GM12878 (cell line): ENCODE measurements around the gene CASK. TPM values are rescaled to one million over a fixed set of nuclear protein-coding genes. Genes with fewer than 3 reads are reported as not detected.

ENCODE experiments used
- ATAC-seq: fragments of 200-7000 bp; cut with Tn5 transposase; 3 replicates; pipeline ENCODE4 v1.9.1; 2020; ENCODE audit warnings: mild to moderate bottlenecking, moderate library complexity
- BruUV-seq: library from RNA; stranded (reverse); fragments of 400-500 nt; replicated peaks from 2 replicates; lab custom pipeline; 2021; lab: Mats Ljungman, UMichigan
- CTCF ChIA-PET: fragments of 300-600 bp; sonication (Branson Sonifier 250); formaldehyde crosslinking; extraction: SDS; loops from one replicate; lab custom pipeline; 2021; ENCODE audit warnings: inconsistent platforms; lab: Yijun Ruan, JAX
- POLR2A ChIA-PET: fragments of 350-600 bp; formaldehyde crosslinking; extraction: SDS; loops from one replicate; lab custom pipeline; 2021; ENCODE audit warnings: inconsistent platforms; lab: Charles Lee
- RAD21 ChIA-PET: fragments of 300-600 bp; sonication (Branson Sonifier 250); formaldehyde crosslinking; loops from one replicate; lab custom pipeline; 2023; ENCODE audit warnings: antibody characterized with exemption; ENCODE audit not compliant: unreplicated experiment; lab: Charles Lee
- SMC1A ChIA-PET: fragments of 300-600 bp; sonication (Branson Sonifier 250); formaldehyde crosslinking; loops from one replicate; lab custom pipeline; 2023; ENCODE audit not compliant: unreplicated experiment, uncharacterized antibody; lab: Charles Lee
- DNase-seq: peaks from one replicate; pipeline ENCODE4 v3.0.0-alpha.2; 2011; ENCODE audit warnings: low read depth, low spot score
- FAIRE-seq: peaks from 3 replicates; lab custom pipeline; 2011; peaks lifted over from hg19 to GRCh38; lab: Jason Lieb, UNC
- H2AFZ ChIP-seq: 2 replicates; pipeline ENCODE4 v1.6.0; 2011; ENCODE audit warnings: low read depth, low read length, control low read depth; ENCODE audit not compliant: control insufficient read depth
- H3K27ac ChIP-seq: 2 replicates; pipeline ENCODE4 v1.5.1; 2011; ENCODE audit warnings: control low read depth; ENCODE audit not compliant: control insufficient read depth, insufficient read depth
- H3K27me3 ChIP-seq, 2 experiments: replicated peaks in 1 of 2; 2 replicates each; pipeline versions ENCODE4 v1.6.0 to v1.6.1; 2011; ENCODE audit warnings: low read length in 1 of 2; ENCODE audit not compliant: control insufficient read depth in 2 of 2, insufficient read depth in 2 of 2
- H3K36me3 ChIP-seq, 2 experiments: 2 replicates each; pipeline ENCODE4 v1.5.1; 2011; ENCODE audit warnings: low read length in 1 of 2; ENCODE audit not compliant: control insufficient read depth in 2 of 2, insufficient read depth in 2 of 2
- H3K4me1 ChIP-seq: 2 replicates; pipeline ENCODE4 v1.6.1; 2011; ENCODE audit warnings: mild to moderate bottlenecking, low read length, moderate library complexity, mixed read lengths; ENCODE audit not compliant: control insufficient read depth, insufficient read depth
- H3K4me2 ChIP-seq: 2 replicates; pipeline ENCODE4 v1.6.0; 2011; ENCODE audit warnings: control low read depth; ENCODE audit not compliant: control insufficient read depth, insufficient read depth
- H3K4me3 ChIP-seq: fragments of 200-600 bp; sonication (generic); 2 replicates; pipeline ENCODE4 v1.5.1; 2016
- H3K79me2 ChIP-seq: 2 replicates; pipeline ENCODE4 v1.6.0; 2011; ENCODE audit warnings: low read length; ENCODE audit not compliant: control insufficient read depth, insufficient read depth
- H3K9ac ChIP-seq: 2 replicates; pipeline ENCODE4 v1.8.0; 2011; ENCODE audit warnings: low read length, control low read depth, mixed read lengths; ENCODE audit not compliant: control insufficient read depth, insufficient read depth
- H3K9me3 ChIP-seq: replicated peaks from 3 replicates; pipeline ENCODE4 v1.5.1; 2011; ENCODE audit warnings: mild to moderate bottlenecking, low read length; ENCODE audit not compliant: control insufficient read depth, insufficient read depth
- H4K20me1 ChIP-seq: 2 replicates; pipeline ENCODE4 v1.6.0; 2011; ENCODE audit not compliant: control insufficient read depth, insufficient read depth
- BCL3 ChIP-seq: IDR thresholded peaks from 2 replicates; pipeline ENCODE4 v1.6.1; 2011; ENCODE audit warnings: borderline replicate concordance, low read depth, mild to moderate bottlenecking, moderate library complexity, low read length; ENCODE audit not compliant: insufficient read depth, poor library complexity, severe bottlenecking
- CHD4 ChIP-seq: fragments of 200-600 bp; sonication (generic); IDR thresholded peaks from 2 replicates; pipeline ENCODE4 v1.6.1; 2016; ENCODE audit warnings: mild to moderate bottlenecking
- EP300 ChIP-seq, 2 experiments: fragments of 150-350 bp in 1 of 2; IDR thresholded peaks; 2 replicates each; pipeline ENCODE4 v1.6.1; 2011 to 2012; ENCODE audit warnings: low read depth in 2 of 2, low read length in 2 of 2, borderline replicate concordance in 1 of 2, improper control_type of control experiment in 1 of 2, inconsistent platforms in 1 of 2; ENCODE audit not compliant: control insufficient read depth in 1 of 2
- EZH2 ChIP-seq: IDR thresholded peaks from 2 replicates; pipeline ENCODE4 v1.6.1; 2012; ENCODE audit warnings: low read depth, mild to moderate bottlenecking, control low read depth, inconsistent platforms, low read length, borderline replicate concordance; ENCODE audit not compliant: control insufficient read depth
- GATAD2B ChIP-seq: fragments of 450-650 bp; conservative IDR thresholded peaks from 2 replicates; pipeline ENCODE4 v1.6.1; 2017; ENCODE audit warnings: low read depth, mild to moderate bottlenecking, moderate library complexity
- JUNB ChIP-seq: IDR thresholded peaks from 2 replicates; pipeline ENCODE4 v1.6.1; 2016; ENCODE audit warnings: antibody characterized with exemption, mild to moderate bottlenecking
- MXI1 ChIP-seq: fragments of 150-350 bp; IDR thresholded peaks from 2 replicates; pipeline ENCODE4 v1.6.1; 2011; ENCODE audit warnings: low read depth, mild to moderate bottlenecking, inconsistent platforms, low read length, improper control_type of control experiment
- MYC ChIP-seq: IDR thresholded peaks from 2 replicates; pipeline ENCODE4 v1.6.1; 2011; ENCODE audit warnings: mild to moderate bottlenecking, low read length, moderate library complexity, inconsistent platforms; ENCODE audit not compliant: insufficient read depth, insufficient replicate concordance, insufficient read length, severe bottlenecking
- NFYB ChIP-seq: IDR thresholded peaks from 2 replicates; pipeline ENCODE4 v1.6.1; 2011; ENCODE audit warnings: low read depth, mild to moderate bottlenecking, low read length, improper control_type of control experiment, moderate library complexity; ENCODE audit not compliant: insufficient read depth
- PKNOX1 ChIP-seq: fragments of 450-650 bp; IDR thresholded peaks from 2 replicates; pipeline ENCODE4 v1.6.1; 2016; ENCODE audit warnings: mild to moderate bottlenecking
- RELA ChIP-seq: fragments of 450-650 bp; IDR thresholded peaks from 2 replicates; pipeline ENCODE4 v1.8.0; 2014; ENCODE audit warnings: borderline replicate concordance; ENCODE audit not compliant: partially characterized antibody
- SRF ChIP-seq, 2 experiments: IDR thresholded peaks; 2 replicates each; pipeline ENCODE4 v1.6.1; 2011; ENCODE audit warnings: low read depth in 2 of 2, low read length in 2 of 2, mild to moderate bottlenecking in 1 of 2, moderate library complexity in 1 of 2
- ZBTB4 ChIP-seq: fragments of 450-650 bp; formaldehyde crosslinking; IDR thresholded peaks from 2 replicates; pipeline ENCODE4 v1.4.0; 2022; ENCODE audit warnings: mild to moderate bottlenecking, moderate library complexity
- WGBS: methylation state at CpG from one replicate; pipeline ENCODE4 v1.1.6; 2016; ENCODE audit warnings: low lambda C conversion rate; ENCODE audit not compliant: insufficient replicate concordance, insufficient coverage; ENCODE audit errors: missing lambda C conversion rate; 5-methylcytosine and 5-hydroxymethylcytosine counted together
- in situ Hi-C: fragments of 300-500 bp; cut with MboI; formaldehyde crosslinking; loops from 9 replicates; pipeline ENCODE4 v1.14.3; 2018; ENCODE audit warnings: mixed read lengths
- intact Hi-C: fragments of 100-400 bp; cut with micrococcal nuclease; formaldehyde crosslinking; loops from one replicate; pipeline ENCODE4 v1.14.2; 2022; ENCODE audit not compliant: unreplicated experiment
- polyA plus RNA-seq, 11 experiments: library from polyadenylated mRNA; depleted of rRNA in 4 of 11; unstranded in 6 of 11; stranded (reverse) in 5 of 11; fragments of >200 nt; fragmentation: Nextera tagmentation in 4 of 11; fragmentation: Illumina TruSeq in 1 of 11; extraction: Ambion mirVana in 4 of 11; extraction: Trizol in 1 of 11; gene quantifications; 1 replicate in 1 of 11; 2 replicates in 10 of 11; pipeline versions ENCODE4 v1.2.1 to v1.2.3, GENCODE V29; 2011 to 2016; ENCODE audit warnings: inconsistent platforms in 2 of 11, missing spikeins in 2 of 11, low read depth in 1 of 11
- total RNA-seq, 4 experiments: library from RNA; depleted of rRNA in 3 of 4; stranded (reverse); fragments of >200 nt in 3 of 4; fragmentation: Illumina TruSeq in 1 of 4; extraction: Trizol in 1 of 4; gene quantifications; 2 replicates each; pipeline versions ENCODE4 v1.2.1 to v1.2.3, GENCODE V29; 2013 to 2021
- TF ChIP-seq, protein P1 (sequence below): fragments of 450-650 bp; formaldehyde crosslinking; IDR thresholded peaks from 2 replicates; pipeline ENCODE4 v1.4.0; 2020; ENCODE audit warnings: mild to moderate bottlenecking, moderate library complexity

The CASK gene
- total and polyA plus RNA-seq, 10 of the 15 experiments (the other 5 are each of a cell fraction or from before 2014, with no cell fraction given), result 0.60 to 45.9 (median 4.8) TPM

- no peak for FAIRE-seq
- in situ Hi-C loops, result no loop called here
- no peak for DNase-seq
- H2AFZ ChIP-seq, result no peak overlapping the region
- H3K36me3 ChIP-seq, result no peaks in the 10 kb centered on the region; a peak in 1 of 4 replicates
- no peaks in the 10 kb centered on the region for H3K9me3 ChIP-seq
- RAD21 ChIA-PET, result no interaction called here
- POLR2A ChIA-PET, result no interaction called here
- CTCF ChIA-PET, result no interaction called here
- SMC1A ChIA-PET, result interaction anchor here (1.0 kb wide), 1 partner anchor 17 kb away, joined by 3 read pairs; no protein-coding TSS in a partner anchor
- TF ChIP-seq PKNOX1 (no peak), EZH2 (no peak), JUNB (no peak), RELA (no peak), MXI1 (no peak), SRF (IDR thresholded peaks at IDR 0.05; ENCODE audit: low read depth in 2 of 2, low read length in 2 of 2) (no peak), EP300 (IDR thresholded peaks at IDR 0.05; ENCODE audit: borderline replicate concordance in 1 of 2, control insufficient read depth in 1 of 2, low read depth in 2 of 2, low read length in 2 of 2) (no peak), BCL3 (no peak), ZBTB4 (CRISPR knock-in tag) (no peak), CHD4 (no peak), NFYB (no peak), MYC (no peak), GATAD2B (no peak)
- TF ChIP-seq, protein P1, sequence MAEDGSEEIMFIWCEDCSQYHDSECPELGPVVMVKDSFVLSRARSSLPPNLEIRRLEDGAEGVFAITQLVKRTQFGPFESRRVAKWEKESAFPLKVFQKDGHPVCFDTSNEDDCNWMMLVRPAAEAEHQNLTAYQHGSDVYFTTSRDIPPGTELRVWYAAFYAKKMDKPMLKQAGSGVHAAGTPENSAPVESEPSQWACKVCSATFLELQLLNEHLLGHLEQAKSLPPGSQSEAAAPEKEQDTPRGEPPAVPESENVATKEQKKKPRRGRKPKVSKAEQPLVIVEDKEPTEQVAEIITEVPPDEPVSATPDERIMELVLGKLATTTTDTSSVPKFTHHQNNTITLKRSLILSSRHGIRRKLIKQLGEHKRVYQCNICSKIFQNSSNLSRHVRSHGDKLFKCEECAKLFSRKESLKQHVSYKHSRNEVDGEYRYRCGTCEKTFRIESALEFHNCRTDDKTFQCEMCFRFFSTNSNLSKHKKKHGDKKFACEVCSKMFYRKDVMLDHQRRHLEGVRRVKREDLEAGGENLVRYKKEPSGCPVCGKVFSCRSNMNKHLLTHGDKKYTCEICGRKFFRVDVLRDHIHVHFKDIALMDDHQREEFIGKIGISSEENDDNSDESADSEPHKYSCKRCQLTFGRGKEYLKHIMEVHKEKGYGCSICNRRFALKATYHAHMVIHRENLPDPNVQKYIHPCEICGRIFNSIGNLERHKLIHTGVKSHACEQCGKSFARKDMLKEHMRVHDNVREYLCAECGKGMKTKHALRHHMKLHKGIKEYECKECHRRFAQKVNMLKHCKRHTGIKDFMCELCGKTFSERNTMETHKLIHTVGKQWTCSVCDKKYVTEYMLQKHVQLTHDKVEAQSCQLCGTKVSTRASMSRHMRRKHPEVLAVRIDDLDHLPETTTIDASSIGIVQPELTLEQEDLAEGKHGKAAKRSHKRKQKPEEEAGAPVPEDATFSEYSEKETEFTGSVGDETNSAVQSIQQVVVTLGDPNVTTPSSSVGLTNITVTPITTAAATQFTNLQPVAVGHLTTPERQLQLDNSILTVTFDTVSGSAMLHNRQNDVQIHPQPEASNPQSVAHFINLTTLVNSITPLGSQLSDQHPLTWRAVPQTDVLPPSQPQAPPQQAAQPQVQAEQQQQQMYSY (CRISPR knock-in tag), result no peak
- TF ChIP-seq, all 136 proteins: peak for 0
- Histone ChIP-seq H3K79me2 (no peaks in the 10 kb centered on the region), H3K4me3 (no peak overlapping the region), H3K27ac (no peak overlapping the region), H3K27me3 (no peaks in the 10 kb centered on the region), H4K20me1 (no peaks in the 10 kb centered on the region), H3K9ac (no peak overlapping the region), H3K4me1 (0 out of 2 replicates have a peak, but pooled peaks cover 2% of the 10 kb centered on the region), H3K4me2 (no peak overlapping the region)
- BruUV-seq, result no TSS peak
- intact Hi-C loops, result no loop called here
- 47% methylated on average over 3 of the region's 3 CpGs for WGBS
- ATAC-seq, result no peak
Observed at GRCh38 chrX:41563876-41564275, 359.5 kb downstream of the CASK start.
